H1 (cell line): ENCODE data around the gene HSPA4. TPM values are rescaled to one million over a fixed set of nuclear protein-coding genes. Genes with fewer than 3 reads are reported as not detected.

Experiments
- CBX5 ChIP-seq: fragments of 300-800, 300-1000 bp; sonication (generic); IDR thresholded peaks from 2 replicates; pipeline ENCODE4 v1.7.1; 2016; ENCODE audit warnings: antibody characterized with exemption, low read length, low read depth
- KDM1A ChIP-seq: fragments of 200-600, 300-600 bp; sonication (generic); IDR thresholded peaks from 2 replicates; pipeline ENCODE4 v1.7.1; 2016; ENCODE audit warnings: mild to moderate bottlenecking, low read length, borderline replicate concordance
- NRF1 ChIP-seq: IDR thresholded peaks from 2 replicates; pipeline ENCODE4 v1.6.1; 2011; ENCODE audit warnings: mild to moderate bottlenecking, low read depth, low read length, improper control_type of control experiment
- POLR2A ChIP-seq, 2 experiments: IDR thresholded peaks; 1 replicate in 1 of 2; 2 replicates in 1 of 2; pipeline ENCODE4 v1.6.1; 2011; ENCODE audit warnings: low read depth in 2 of 2, low read length in 2 of 2, mild to moderate bottlenecking in 2 of 2; ENCODE audit errors: control extremely low read depth in 1 of 2
- polyA plus RNA-seq, 7 experiments: library from polyadenylated mRNA; depleted of rRNA in 3 of 7; stranded (reverse) in 5 of 7; unstranded in 2 of 7; fragments of >200 nt in 5 of 7; fragments of 200-250 nt in 2 of 7; gene quantifications; 1 replicate in 5 of 7; 2 replicates in 1 of 7; 4 replicates in 1 of 7; pipeline versions ENCODE4 v1.2.1 to v1.2.3, GENCODE V29; 2011 to 2013; ENCODE audit warnings: missing spikeins in 2 of 7, mixed read lengths in 2 of 7
- small RNA-seq: library from polyadenylated mRNA; stranded (forward); fragments of <200 nt; extraction: miRNeasy Mini kit (QIAGEN cat#:217004); gene quantifications from one replicate; pipeline ENCODE3, GENCODE V24; 2013; ENCODE audit not compliant: insufficient read depth
- total RNA-seq: library from RNA; stranded (reverse); fragmentation: NEBNext Ultra II Directional; extraction: Animal tissue kit (Norgen Biotek cat#: 25700); gene quantifications from 2 replicates; pipeline ENCODE4 v1.2.1, GENCODE V29; 2021

The HSPA4 gene
- total and polyA plus RNA-seq, 2 of the 8 experiments (the other 6 are each of a cell fraction or from before 2014, with no cell fraction given) = 28.9 to 445 TPM

GRCh38 chr5:133155326-133155969, 103.6 kb downstream of the HSPA4 start (continued):
- no peak for TF ChIP-seq KDM1A
- TF ChIP-seq NRF1 = no peak
- no peak for TF ChIP-seq POLR2A (IDR thresholded peaks at IDR 0.05; ENCODE audit: control extremely low read depth in 1 of 2, low read depth in 2 of 2, low read length in 2 of 2)
- no peak for TF ChIP-seq CBX5

Small RNA genes within 50 kb of the gene (small RNA-seq; reads per million reads assigned to genes)
- gene AC113410.1 (not detected), gene AC113410.3 (not detected)

Other genes with a start within 250 kb of the HSPA4 start
- gene SOWAHA, start 238.7 kb upstream of the HSPA4 start, total RNA-seq = 0.09 and 0.10 TPM in 2 replicates
- 0.11 and 0.17 TPM in 2 replicates for gene SOWAHA, start 238.7 kb upstream of the HSPA4 start, polyA plus RNA-seq (2011; rRNA removed)
- gene SHROOM1, start 221.4 kb upstream of the HSPA4 start, total RNA-seq = 5.2 and 5.7 TPM in 2 replicates
- 3.9 and 11.8 TPM in 2 replicates for gene SHROOM1, start 221.4 kb upstream of the HSPA4 start, polyA plus RNA-seq (2011; rRNA removed)
- 0.34 TPM in 1 of 2 replicates, not detected in the other for gene GDF9, start 185.5 kb upstream of the HSPA4 start, total RNA-seq
- gene GDF9, start 185.5 kb upstream of the HSPA4 start, polyA plus RNA-seq (2011; rRNA removed) = 0.14 and 0.22 TPM in 2 replicates
- gene UQCRQ, start 185.4 kb upstream of the HSPA4 start, total RNA-seq = 282 and 293 TPM in 2 replicates
- 177 and 195 TPM in 2 replicates for gene UQCRQ, start 185.4 kb upstream of the HSPA4 start, polyA plus RNA-seq (2011; rRNA removed)
- gene LEAP2, start 178.3 kb upstream of the HSPA4 start, total RNA-seq = 1.1 and 2.9 TPM in 2 replicates
- gene LEAP2, start 178.3 kb upstream of the HSPA4 start, polyA plus RNA-seq (2011; rRNA removed) = 1.4 and 1.8 TPM in 2 replicates
- 61.4 and 63.7 TPM in 2 replicates for gene AFF4, start 88.4 kb upstream of the HSPA4 start, total RNA-seq
- 12.0 and 12.7 TPM in 2 replicates for gene AFF4, start 88.4 kb upstream of the HSPA4 start, polyA plus RNA-seq (2011; rRNA removed)
- 32.9 and 36.6 TPM in 2 replicates for gene ZCCHC10, start 25.5 kb upstream of the HSPA4 start, total RNA-seq
- gene ZCCHC10, start 25.5 kb upstream of the HSPA4 start, polyA plus RNA-seq (2011; rRNA removed) = 17.9 and 22.4 TPM in 2 replicates